ENCODE measurements around the gene TRNAU1AP.
"Not testable (repeated sequence)": the region's sequence is repeated elsewhere in the genome, so short reads cannot be mapped to it uniquely, and the experiment has no call there.

TRNAU1AP gene

GRCh38 chr1:28520796-28521195, 32.1 kb upstream of the TRNAU1AP start:
- H3K36me3 ChIP-seq (ENCODE audit: control insufficient read depth in 5 of 5, insufficient read depth in 5 of 5, low read length in 5 of 5); H3K4me3 ChIP-seq (ENCODE audit: low read depth in 1 of 5, low read length in 5 of 5); H3K9me3 ChIP-seq (ENCODE audit: control insufficient read depth in 5 of 5, low read length in 5 of 5); H3K27me3 ChIP-seq (ENCODE audit: control insufficient read depth in 5 of 5, insufficient read depth in 4 of 5, low read length in 5 of 5); H3K27ac ChIP-seq (ENCODE audit: low read depth, low read length); H3K9ac ChIP-seq (ENCODE audit: low read length in 5 of 5): not testable (repeated sequence)
- H3K4me1 ChIP-seq (ENCODE audit: control insufficient read depth in 5 of 5, insufficient read depth in 5 of 5, low read length in 5 of 5) = peaks cover 8 to 18% (median 14%) of the 10 kb centered on the region in 5 donors

GRCh38 chr1:28521502-28522164, 31.3 kb upstream of the TRNAU1AP start:
- Histone ChIP-seq H3K27me3 (ENCODE audit: control insufficient read depth in 5 of 5, insufficient read depth in 4 of 5, low read length in 5 of 5) (no peaks in the 10 kb centered on the region), H3K9ac (ENCODE audit: low read length in 5 of 5) (no peak overlapping the region), H3K4me3 (ENCODE audit: low read depth in 1 of 5, low read length in 5 of 5) (no peak overlapping the region), H3K27ac (ENCODE audit: low read depth, low read length) (no peak overlapping the region), H3K36me3 (ENCODE audit: control insufficient read depth in 5 of 5, insufficient read depth in 5 of 5, low read length in 5 of 5) (no peaks in the 10 kb centered on the region), H3K9me3 (ENCODE audit: control insufficient read depth in 5 of 5, low read length in 5 of 5) (no peaks in the 10 kb centered on the region), H3K4me1 (ENCODE audit: control insufficient read depth in 5 of 5, insufficient read depth in 5 of 5, low read length in 5 of 5) (peaks cover 8 to 18% (median 14%) of the 10 kb centered on the region in 5 donors)

- peaks cover 7 to 16% (median 12%) of the 10 kb centered on the region in 5 donors for H3K4me1 ChIP-seq (ENCODE audit: control insufficient read depth in 5 of 5, insufficient read depth in 5 of 5, low read length in 5 of 5)
- not testable (repeated sequence) for H3K36me3 ChIP-seq (ENCODE audit: control insufficient read depth in 5 of 5, insufficient read depth in 5 of 5, low read length in 5 of 5); H3K9ac ChIP-seq (ENCODE audit: low read length in 5 of 5); H3K4me3 ChIP-seq (ENCODE audit: low read depth in 1 of 5, low read length in 5 of 5); H3K27ac ChIP-seq (ENCODE audit: low read depth, low read length); H3K9me3 ChIP-seq (ENCODE audit: control insufficient read depth in 5 of 5, low read length in 5 of 5); H3K27me3 ChIP-seq (ENCODE audit: control insufficient read depth in 5 of 5, insufficient read depth in 4 of 5, low read length in 5 of 5)
These were observed 30.3 kb upstream of the TRNAU1AP start for GRCh38 chr1:28522537-28522936.

- H3K9ac ChIP-seq (ENCODE audit: low read length in 5 of 5); H3K27ac ChIP-seq (ENCODE audit: low read depth, low read length); H3K4me1 ChIP-seq (ENCODE audit: control insufficient read depth in 5 of 5, insufficient read depth in 5 of 5, low read length in 5 of 5); H3K9me3 ChIP-seq (ENCODE audit: control insufficient read depth in 5 of 5, low read length in 5 of 5); H3K36me3 ChIP-seq (ENCODE audit: control insufficient read depth in 5 of 5, insufficient read depth in 5 of 5, low read length in 5 of 5); H3K4me3 ChIP-seq (ENCODE audit: low read depth in 1 of 5, low read length in 5 of 5); H3K27me3 ChIP-seq (ENCODE audit: control insufficient read depth in 5 of 5, insufficient read depth in 4 of 5, low read length in 5 of 5): not testable (repeated sequence)
These were observed 27.8 kb upstream of the TRNAU1AP start for GRCh38 chr1:28525002-28525642.

- Histone ChIP-seq H3K36me3 (ENCODE audit: control insufficient read depth in 5 of 5, insufficient read depth in 5 of 5, low read length in 5 of 5) (peaks cover 0 to 7% (median 6%) of the 10 kb centered on the region in 5 donors), H3K27ac (ENCODE audit: low read depth, low read length) (no peak overlapping the region), H3K9me3 (ENCODE audit: control insufficient read depth in 5 of 5, low read length in 5 of 5) (no peaks in the 10 kb centered on the region), H3K9ac (ENCODE audit: low read length in 5 of 5) (no peak overlapping the region), H3K4me3 (ENCODE audit: low read depth in 1 of 5, low read length in 5 of 5) (no peak overlapping the region), H3K27me3 (ENCODE audit: control insufficient read depth in 5 of 5, insufficient read depth in 4 of 5, low read length in 5 of 5) (no peaks in the 10 kb centered on the region), H3K4me1 (ENCODE audit: control insufficient read depth in 5 of 5, insufficient read depth in 5 of 5, low read length in 5 of 5) (no peaks in the 10 kb centered on the region)
These were observed 26.0 kb upstream of the TRNAU1AP start for GRCh38 chr1:28526886-28527285.

- H3K4me1 ChIP-seq (ENCODE audit: control insufficient read depth in 5 of 5, insufficient read depth in 5 of 5, low read length in 5 of 5) = no peaks in the 10 kb centered on the region
- H3K36me3 ChIP-seq (ENCODE audit: control insufficient read depth in 5 of 5, insufficient read depth in 5 of 5, low read length in 5 of 5) = peaks cover 0 to 22% (median 20%) of the 10 kb centered on the region in 5 donors
- no peak overlapping the region for H3K4me3 ChIP-seq (ENCODE audit: low read depth in 1 of 5, low read length in 5 of 5)
- H3K27me3 ChIP-seq (ENCODE audit: control insufficient read depth in 5 of 5, insufficient read depth in 4 of 5, low read length in 5 of 5) = no peaks in the 10 kb centered on the region
- H3K27ac ChIP-seq (ENCODE audit: low read depth, low read length) = no peak overlapping the region
- no peak overlapping the region for H3K9ac ChIP-seq (ENCODE audit: low read length in 5 of 5)
- H3K9me3 ChIP-seq (ENCODE audit: control insufficient read depth in 5 of 5, low read length in 5 of 5) = no peaks in the 10 kb centered on the region
These were observed 22.4 kb upstream of the TRNAU1AP start for GRCh38 chr1:28530456-28530855.

- H3K27ac ChIP-seq (ENCODE audit: low read depth, low read length) = no peak overlapping the region
- no peaks in the 10 kb centered on the region for H3K9me3 ChIP-seq (ENCODE audit: control insufficient read depth in 5 of 5, low read length in 5 of 5)
- no peak overlapping the region for H3K4me3 ChIP-seq (ENCODE audit: low read depth in 1 of 5, low read length in 5 of 5)
- peaks cover 0 to 3% (median 0%) of the 10 kb centered on the region in 5 donors for H3K4me1 ChIP-seq (ENCODE audit: control insufficient read depth in 5 of 5, insufficient read depth in 5 of 5, low read length in 5 of 5)
- H3K9ac ChIP-seq (ENCODE audit: low read length in 5 of 5) = no peak overlapping the region
- H3K36me3 ChIP-seq (ENCODE audit: control insufficient read depth in 5 of 5, insufficient read depth in 5 of 5, low read length in 5 of 5) = peaks cover 0 to 47% (median 42%) of the 10 kb centered on the region in 5 donors
- no peaks in the 10 kb centered on the region for H3K27me3 ChIP-seq (ENCODE audit: control insufficient read depth in 5 of 5, insufficient read depth in 4 of 5, low read length in 5 of 5)
These were observed 18.2 kb upstream of the TRNAU1AP start for GRCh38 chr1:28534671-28535070.

- Histone ChIP-seq H3K4me1 (ENCODE audit: control insufficient read depth in 5 of 5, insufficient read depth in 5 of 5, low read length in 5 of 5) (peaks cover 0 to 3% (median 0%) of the 10 kb centered on the region in 5 donors), H3K27ac (ENCODE audit: low read depth, low read length) (no peak overlapping the region), H3K27me3 (ENCODE audit: control insufficient read depth in 5 of 5, insufficient read depth in 4 of 5, low read length in 5 of 5) (no peaks in the 10 kb centered on the region), H3K9me3 (ENCODE audit: control insufficient read depth in 5 of 5, low read length in 5 of 5) (no peaks in the 10 kb centered on the region), H3K9ac (ENCODE audit: low read length in 5 of 5) (no peak overlapping the region), H3K4me3 (ENCODE audit: low read depth in 1 of 5, low read length in 5 of 5) (no peak overlapping the region), H3K36me3 (ENCODE audit: control insufficient read depth in 5 of 5, insufficient read depth in 5 of 5, low read length in 5 of 5) (peaks cover 0 to 47% (median 42%) of the 10 kb centered on the region in 5 donors)
These were observed 17.7 kb upstream of the TRNAU1AP start for GRCh38 chr1:28535180-28535579.

GRCh38 chr1:28537457-28538199, 15.3 kb upstream of the TRNAU1AP start:
- H3K36me3 ChIP-seq (ENCODE audit: control insufficient read depth in 5 of 5, insufficient read depth in 5 of 5, low read length in 5 of 5) = peaks cover 0 to 33% (median 31%) of the 10 kb centered on the region in 5 donors
- no peak overlapping the region for H3K27ac ChIP-seq (ENCODE audit: low read depth, low read length)
- no peaks in the 10 kb centered on the region for H3K27me3 ChIP-seq (ENCODE audit: control insufficient read depth in 5 of 5, insufficient read depth in 4 of 5, low read length in 5 of 5)
- H3K9ac ChIP-seq (ENCODE audit: low read length in 5 of 5) = no peak overlapping the region
- H3K4me3 ChIP-seq (ENCODE audit: low read depth in 1 of 5, low read length in 5 of 5) = no peak overlapping the region
- H3K4me1 ChIP-seq (ENCODE audit: control insufficient read depth in 5 of 5, insufficient read depth in 5 of 5, low read length in 5 of 5) = peaks cover 0 to 3% (median 0%) of the 10 kb centered on the region in 5 donors
- H3K9me3 ChIP-seq (ENCODE audit: control insufficient read depth in 5 of 5, low read length in 5 of 5) = no peaks in the 10 kb centered on the region

- Histone ChIP-seq H3K27ac (ENCODE audit: low read depth, low read length) (no peak overlapping the region), H3K4me3 (ENCODE audit: low read depth in 1 of 5, low read length in 5 of 5) (no peak overlapping the region), H3K36me3 (ENCODE audit: control insufficient read depth in 5 of 5, insufficient read depth in 5 of 5, low read length in 5 of 5) (peaks cover 0 to 33% (median 31%) of the 10 kb centered on the region in 5 donors), H3K27me3 (ENCODE audit: control insufficient read depth in 5 of 5, insufficient read depth in 4 of 5, low read length in 5 of 5) (no peaks in the 10 kb centered on the region), H3K9ac (ENCODE audit: low read length in 5 of 5) (no peak overlapping the region), H3K9me3 (ENCODE audit: control insufficient read depth in 5 of 5, low read length in 5 of 5) (no peaks in the 10 kb centered on the region), H3K4me1 (ENCODE audit: control insufficient read depth in 5 of 5, insufficient read depth in 5 of 5, low read length in 5 of 5) (peaks cover 0 to 3% (median 0%) of the 10 kb centered on the region in 5 donors)
These were observed 14.6 kb upstream of the TRNAU1AP start for GRCh38 chr1:28538286-28538685.

Data from subcutaneous abdominal adipose tissue (tissue), 5 donors.